HG03103 (cell line): ENCODE data around the gene CCDC81.

ENCODE experiments used
- ATAC-seq: cut with Tn5 transposase; IDR thresholded peaks from one replicate; pipeline ENCODE4 v1.9.1; 2021; ENCODE audit warnings: low read depth; ENCODE audit not compliant: unreplicated experiment

The CCDC81 gene

DNA sequence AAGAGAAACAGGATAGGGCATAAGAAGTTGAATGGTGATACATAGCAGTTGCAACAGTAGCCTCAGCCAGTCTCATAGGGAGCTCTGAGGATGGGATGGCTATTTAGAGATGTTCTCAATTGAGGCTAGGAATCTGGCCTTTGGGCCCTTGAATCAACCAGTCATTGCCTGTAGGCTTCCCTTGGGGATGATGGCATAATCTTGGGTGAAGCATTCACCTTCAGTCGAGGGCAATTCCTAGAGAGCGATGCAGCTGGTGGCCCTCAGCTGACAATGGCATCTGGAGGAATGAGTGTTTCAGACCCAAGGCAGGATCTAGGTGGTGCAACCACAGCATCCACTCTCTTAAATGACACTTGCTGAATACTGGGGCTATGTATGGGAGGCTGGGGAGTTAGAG, 61.0 kb downstream of the CCDC81 start:
- no peak for ATAC-seq

DNA sequence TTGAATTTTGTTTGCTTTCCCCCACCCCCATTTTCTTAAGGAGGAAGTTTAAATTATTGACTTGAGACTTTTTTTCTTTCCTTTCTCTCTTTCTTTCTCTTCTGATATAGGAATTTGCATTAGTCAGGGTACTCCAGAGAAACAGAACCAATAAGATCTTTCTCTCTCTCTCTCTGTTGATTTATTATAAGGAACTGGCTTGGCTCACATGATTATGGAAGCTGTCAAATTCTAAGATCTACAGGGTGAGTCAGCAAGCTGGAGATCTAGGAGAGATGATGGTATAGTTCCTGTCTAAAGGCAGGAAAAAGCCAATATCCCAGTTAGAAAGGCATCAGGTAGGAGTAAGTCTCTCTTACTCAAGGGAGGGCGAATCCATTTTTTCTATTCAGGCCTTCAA, 64.0 kb downstream of the CCDC81 start:
- ATAC-seq = no peak

DNA sequence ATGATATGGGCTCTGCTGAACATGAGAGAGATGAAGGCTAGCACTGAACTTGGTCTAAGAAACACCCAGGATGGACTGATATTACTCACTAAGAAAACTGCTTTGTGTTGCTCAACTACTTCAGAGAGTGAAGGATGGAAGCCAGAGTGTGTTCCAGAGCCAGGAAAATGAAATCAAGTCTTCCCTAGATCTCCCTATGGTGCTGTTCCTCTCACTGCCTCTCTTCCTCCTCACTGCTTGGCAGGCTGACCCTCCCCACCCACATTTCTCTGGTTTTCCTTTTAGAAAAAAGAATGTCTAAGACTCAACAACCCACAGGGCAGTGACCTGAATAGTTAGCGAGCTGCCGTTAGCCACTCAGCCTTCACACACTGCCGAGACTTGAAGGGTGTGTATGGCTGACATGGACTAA, 65.6 kb downstream of the CCDC81 start:
- no peak for ATAC-seq

DNA sequence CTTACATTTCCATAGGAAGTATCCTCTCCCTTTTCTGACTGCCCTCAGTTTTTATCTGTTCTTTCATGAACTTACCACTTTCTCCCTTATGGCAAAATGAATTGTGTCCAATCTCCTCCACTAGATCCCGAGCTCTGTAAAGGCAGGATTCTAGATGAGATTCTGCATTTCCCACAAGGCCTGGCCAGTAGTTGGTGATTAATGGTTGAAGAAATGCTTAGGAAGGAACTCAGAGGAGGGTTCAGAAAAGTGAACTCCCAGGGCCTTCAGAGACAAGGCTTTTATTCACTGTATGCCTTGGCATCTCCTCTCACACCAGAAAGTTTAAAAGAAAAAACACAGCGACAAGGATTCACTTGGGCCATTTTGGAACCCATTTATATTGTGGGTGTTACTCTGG, 66.2 kb downstream of the CCDC81 start:
- no peak for ATAC-seq

DNA sequence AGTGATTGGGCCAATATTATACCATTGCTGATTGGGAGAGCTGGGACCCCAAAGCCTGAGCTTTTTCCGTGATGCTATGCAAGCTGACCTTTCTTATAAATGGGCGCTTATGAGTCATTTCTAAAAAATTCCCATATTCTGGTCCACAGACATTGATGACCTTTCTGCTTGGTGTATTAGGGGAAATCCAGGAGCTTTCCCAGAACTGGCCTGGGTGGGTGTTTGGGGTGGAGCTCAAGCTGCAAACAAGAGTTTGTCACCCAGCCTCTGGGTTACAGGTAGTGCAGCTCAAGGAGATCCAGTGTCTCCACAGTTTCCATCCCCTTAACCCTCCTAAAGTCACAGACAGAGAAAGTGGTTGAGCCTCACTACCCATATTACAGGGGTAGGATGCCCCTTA, 67.7 kb downstream of the CCDC81 start:
- no peak for ATAC-seq

DNA sequence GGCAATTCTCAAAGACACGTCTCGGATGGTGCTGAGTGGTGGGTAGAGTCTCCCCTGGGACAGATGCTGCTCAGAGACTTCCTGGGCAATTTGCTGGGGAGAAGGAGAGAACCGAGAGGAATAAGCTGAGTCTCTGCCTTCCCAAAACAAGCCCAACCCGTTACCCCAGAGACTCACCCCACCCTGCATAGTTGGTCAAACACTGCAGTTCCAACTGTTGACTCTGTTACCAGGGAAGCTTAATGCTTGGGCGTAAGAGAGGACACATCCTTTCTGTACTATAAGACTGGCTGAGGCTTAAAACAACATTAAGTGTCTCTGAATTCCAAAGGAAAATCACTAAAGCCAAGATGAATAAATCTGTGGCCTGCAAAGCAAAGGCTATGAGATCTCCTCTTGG, 68.1 kb downstream of the CCDC81 start:
- ATAC-seq = no peak

DNA sequence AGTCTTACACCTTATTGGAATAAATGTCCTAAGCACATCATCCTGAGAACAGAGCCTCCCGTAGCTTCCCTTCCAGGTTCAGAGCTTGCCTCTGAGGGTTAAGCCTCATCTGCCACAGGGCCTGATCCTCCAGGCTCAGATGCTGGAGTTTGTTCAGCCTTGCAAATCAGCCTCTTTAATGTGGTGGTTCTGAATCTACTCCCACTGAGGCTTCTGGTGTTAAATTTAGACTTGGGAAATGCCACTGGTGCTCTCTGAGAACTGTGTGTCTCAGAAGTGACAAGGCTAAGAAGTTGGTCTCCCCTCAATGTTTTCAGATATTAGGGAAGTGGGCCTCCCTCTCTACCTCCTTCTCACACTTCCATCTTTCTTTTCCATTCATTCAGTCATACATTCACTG, 68.7 kb downstream of the CCDC81 start:
- ATAC-seq = no peak

DNA sequence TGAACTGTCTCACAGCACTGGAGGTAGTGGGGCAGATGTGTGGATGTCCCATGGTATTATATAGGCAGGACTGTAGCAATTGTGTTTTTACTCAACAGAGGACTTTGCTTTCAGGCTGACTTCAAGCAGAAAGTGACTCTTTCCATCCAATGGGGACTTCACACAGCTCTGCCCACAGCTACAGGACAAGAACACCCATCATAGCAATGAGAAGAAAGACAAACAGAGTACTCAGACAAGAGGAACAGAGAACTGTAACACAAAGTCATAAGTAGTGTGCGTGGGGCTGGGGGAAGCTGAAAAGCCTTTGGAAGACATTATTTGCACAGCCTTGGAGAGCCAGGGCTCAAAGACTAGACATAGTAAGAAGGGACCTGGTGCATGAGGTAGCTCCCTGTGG, 70.3 kb downstream of the CCDC81 start:
- ATAC-seq = no peak

DNA sequence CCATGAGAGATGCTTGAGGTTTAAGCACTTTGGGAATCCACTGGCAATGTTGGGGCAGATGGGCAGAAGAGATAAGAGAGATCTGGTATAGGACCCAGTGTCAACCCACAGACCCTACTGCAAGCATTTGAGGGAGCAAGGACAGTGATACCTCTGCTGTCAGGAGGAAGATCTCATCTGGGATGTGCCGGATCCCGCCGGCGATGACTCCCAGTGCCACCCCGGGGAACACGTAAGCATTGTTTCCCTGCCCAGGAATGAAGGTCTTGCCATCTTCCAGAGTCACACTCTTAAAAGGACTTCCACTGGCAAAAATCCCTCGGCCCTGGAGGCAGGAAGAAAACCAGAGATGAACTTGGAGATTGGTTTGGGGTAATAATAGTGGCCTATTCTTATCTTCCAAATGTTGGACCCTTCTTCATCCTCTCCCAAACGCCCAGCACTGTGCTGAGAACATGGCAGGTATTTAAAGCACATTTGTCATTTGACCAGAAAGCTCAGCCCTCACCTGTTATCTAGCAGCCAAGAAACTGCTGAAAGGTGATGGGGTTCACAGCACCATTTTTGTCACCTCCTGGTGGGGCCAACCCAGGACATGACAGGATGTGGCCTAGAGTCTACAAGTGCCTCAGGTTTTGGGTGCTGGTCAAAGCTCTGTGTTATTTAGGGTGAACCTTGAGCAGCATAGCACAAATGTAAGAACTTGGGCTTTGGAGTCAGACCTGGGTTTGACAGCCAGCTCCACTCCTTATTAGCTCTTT, 71.7 kb downstream of the CCDC81 start:
- no peak for ATAC-seq

DNA sequence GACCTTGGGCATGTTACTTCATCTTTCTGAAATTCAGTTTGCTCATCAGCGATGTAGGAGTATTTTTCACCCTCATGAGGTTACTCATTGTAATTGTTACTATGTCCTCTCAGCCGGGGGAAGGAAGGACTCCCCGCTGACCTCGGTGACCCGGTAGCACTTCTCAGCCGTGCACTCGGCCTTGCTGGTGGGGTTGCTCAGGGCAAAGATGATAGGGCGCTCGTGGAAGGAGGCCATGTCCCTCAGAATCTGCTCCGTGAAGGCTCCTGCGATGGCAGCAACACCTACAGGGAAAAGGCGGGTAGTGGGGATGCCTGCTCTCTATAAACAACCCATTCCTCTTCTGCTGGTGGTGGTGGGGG, 72.2 kb downstream of the CCDC81 start:
- ATAC-seq = no peak

DNA sequence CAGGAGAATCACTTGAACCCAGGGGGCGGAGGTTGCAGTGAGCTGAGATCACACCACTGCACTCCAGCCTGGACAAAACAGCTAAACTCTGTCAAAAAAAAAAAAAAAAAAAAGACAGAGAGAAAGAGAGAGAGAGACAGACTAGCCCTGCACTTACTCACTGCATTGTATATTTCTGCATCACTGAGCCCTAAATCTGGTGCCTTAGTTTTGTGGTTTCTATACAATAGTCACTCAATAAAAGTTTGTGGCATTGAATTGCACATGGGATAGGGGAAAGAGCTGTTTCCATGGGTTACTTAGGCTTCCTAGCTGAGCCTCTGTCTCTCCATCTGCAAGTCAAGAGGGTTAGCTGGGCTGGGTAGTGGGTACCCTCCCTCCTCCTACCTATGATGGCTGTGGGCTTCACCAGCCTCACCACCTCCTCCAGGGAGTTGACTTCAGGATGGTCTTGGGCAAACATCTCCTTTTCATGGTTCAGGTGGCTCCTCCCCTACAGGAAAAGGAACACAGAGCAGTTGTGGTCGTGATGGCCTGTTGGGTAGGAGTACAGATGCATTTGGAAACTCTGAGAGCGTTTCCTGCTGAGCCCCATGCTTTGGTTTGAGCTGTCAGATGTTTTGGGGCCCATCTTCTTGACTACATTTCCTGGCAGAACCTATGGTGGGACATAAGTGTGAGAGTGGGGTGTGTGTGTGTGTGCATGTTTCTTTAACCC, 73.2 kb downstream of the CCDC81 start:
- no peak for ATAC-seq

DNA sequence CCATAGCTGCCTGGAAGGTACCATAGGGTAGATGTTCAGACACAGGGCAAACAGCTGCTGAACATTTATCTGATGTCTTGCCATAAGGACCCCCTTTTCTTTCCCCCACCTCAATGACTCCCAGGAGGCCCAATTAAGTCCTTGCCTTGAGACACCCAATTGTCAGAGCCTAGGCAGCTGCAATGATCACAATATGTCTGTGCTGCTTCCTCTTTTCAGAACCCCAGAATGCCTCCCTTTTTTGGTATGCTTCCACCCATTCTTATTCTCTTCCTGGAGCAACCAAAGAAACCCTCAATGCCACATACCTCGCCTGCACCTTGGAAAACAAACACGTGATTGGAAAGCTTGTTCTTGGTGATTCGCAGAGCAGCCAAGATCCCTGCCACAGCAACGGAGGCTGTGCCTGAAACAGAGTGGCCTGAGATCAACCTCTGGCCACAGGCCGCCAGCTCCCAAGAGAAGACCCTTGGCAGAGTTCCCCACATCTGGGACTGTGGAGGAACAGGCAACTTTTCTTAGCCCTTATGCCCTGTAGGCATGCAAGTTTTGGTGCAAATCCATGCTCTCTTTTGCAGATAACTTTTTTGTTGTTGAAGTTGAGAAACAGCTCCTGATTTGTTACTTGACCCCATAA, 75.4 kb downstream of the CCDC81 start:
- no peak for ATAC-seq

DNA sequence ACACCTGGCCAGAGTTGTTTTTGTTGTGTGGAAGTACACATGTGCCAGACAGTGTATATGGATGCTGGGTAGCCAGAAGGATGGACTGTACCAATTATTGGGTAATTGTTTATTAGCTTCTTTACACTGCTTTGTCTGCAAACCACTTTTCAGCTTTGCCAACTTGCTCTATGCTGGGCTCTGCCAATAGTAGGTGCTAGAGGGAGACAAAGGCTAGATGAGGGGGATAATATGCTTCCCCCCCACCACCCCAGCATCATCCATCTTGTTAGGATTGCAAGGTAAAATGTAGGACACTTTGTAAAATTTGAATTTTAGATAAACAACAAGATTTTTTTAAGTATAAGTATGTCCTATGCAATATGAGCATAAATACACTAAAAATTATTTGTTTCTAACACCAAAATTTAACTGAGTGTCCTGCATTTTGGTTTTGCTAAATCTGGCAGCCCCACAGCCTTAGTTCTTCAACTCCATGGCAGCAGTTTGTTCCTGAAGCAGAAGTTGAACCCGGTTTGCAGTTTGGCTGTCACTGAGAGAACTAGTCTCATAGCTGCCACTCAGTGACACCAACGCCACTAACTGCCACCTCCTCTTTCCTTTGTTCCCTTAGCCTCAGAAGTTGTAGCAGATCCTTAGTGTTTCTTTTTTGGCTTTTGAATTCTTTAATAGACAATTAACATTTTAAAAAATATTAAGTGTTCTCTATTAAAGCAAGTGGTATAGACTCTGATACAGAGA, 78.8 kb downstream of the CCDC81 start:
- ATAC-seq = no peak

DNA sequence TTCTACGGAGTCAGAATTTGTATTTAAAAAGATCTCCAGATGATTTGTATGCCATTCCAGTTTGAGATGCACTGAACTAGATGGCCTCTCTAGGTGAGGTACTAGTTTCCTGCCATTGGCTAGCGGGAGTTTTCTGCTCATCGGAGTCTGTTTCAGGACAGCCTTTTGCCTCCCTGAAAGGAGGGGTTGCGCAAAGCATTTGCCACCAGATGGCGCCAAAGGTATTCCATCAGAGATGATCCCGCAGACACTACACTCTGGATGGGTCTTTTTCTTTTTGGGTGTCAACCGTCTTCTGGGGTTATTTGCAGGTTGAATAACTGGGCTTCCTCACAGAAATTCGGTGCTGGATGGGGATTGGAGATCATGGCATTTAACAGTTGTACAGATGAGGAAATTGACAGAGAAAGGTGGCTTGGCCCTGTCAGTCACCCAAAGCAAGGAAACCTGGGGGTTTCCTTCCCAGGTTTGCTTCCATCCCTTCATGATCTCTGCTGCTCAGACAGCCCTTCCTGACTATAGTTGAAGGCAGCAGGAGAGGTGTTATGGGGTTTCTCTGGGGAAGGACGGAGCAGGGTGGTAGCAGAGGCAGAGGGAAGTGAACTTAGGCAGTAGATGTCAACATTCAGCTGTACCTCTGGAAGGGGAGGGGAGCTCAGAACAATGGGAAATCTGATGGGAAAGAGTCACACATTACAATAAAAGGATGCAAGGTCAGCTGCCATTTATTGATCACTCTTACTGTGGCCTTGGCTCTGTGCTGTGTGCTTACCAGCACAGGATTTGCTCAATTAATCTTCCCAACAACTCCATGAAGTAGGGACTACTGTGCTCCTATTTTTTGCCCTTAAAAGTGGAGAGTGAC, 81.6 kb downstream of the CCDC81 start:
- ATAC-seq = no peak

DNA sequence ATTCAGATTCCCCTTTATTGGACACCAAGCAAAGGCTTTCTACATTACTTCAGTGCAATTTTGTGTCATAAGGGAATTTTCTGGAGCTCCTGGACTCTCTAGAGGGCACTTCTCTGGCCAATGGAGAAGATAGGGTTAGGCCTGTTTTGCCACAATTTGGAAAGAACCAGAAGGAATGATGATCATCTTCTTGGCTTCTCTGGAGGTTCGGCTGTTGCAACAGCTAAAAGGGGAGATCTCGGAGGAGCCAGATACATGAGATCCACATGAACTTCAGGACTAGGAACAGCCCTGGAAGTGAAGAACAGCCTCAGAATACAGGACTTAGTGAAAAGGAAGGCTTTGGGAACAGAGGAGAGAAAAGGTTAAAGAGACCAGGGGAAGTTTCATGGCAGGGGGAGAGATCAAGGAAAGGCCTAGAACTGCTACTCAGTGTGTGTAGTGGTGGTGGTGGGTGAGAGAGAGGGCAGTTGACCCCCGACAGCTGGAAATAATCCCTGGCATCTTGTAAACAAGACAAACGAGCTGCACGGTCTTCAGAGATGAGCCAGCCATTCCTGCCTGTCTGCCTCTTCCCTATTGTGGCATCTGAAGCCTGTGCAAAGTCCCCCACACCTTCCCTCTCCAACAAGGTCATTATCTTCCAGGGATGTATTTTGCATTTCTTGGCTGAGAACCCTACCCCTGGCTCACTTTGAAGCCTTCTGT, 83.8 kb downstream of the CCDC81 start:
- no peak for ATAC-seq

DNA sequence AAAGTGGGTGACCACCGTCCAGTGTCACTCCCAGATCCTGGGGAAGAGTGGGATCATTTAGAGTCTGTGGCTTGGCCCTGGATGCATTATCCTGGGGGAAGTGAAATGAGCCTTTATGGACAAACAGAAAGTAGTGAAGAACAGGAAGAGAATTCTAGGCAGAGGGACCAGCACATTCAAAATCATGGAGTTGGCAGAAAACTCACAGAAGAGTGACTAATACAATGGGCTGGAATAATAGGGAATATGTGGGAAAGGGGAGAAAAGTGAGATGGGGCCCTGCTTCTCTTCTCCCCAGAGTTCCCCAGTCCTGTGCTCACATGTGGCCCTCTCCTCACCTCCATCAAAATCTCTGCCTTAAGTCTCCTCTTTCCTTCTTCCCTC, 84.3 kb downstream of the CCDC81 start:
- ATAC-seq = no peak

DNA sequence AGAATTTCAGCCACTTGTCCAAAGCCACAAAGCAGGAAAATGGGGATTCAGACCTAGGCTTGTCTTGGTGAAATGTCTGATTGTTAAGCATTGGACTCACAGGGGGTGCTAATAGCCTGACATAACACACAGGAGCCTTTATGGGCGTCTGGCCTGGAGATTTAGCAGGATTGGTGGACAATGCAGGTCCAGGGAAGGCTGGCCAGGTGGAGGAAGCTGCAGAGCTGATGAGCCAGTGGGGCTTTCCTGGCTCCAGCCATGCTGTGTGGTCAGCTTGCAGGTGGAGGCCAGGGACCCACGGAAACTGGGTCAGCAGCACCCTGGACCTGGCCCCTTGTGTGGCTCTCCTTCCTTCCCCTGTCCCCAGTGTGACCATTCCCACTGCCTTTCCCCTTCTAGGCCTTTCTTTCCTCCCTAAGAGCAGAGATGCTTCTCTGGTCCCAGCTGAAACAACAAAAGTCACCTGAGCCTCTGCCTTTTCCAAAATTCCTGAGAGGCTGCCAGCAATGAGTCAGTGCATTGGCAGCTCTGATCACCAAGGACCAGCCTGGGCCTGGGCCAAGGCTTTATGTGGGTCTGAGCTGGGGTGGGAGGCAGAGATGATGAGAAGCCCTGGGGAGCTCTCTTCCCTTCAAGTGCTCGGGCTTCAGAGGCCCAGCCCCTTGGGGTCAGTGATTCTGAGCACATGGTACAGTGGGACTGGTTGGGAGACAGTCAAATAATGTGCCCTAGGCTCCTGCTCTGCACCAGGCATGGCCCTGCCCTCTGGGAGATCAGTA, 85.2 kb downstream of the CCDC81 start:
- ATAC-seq = no peak

DNA sequence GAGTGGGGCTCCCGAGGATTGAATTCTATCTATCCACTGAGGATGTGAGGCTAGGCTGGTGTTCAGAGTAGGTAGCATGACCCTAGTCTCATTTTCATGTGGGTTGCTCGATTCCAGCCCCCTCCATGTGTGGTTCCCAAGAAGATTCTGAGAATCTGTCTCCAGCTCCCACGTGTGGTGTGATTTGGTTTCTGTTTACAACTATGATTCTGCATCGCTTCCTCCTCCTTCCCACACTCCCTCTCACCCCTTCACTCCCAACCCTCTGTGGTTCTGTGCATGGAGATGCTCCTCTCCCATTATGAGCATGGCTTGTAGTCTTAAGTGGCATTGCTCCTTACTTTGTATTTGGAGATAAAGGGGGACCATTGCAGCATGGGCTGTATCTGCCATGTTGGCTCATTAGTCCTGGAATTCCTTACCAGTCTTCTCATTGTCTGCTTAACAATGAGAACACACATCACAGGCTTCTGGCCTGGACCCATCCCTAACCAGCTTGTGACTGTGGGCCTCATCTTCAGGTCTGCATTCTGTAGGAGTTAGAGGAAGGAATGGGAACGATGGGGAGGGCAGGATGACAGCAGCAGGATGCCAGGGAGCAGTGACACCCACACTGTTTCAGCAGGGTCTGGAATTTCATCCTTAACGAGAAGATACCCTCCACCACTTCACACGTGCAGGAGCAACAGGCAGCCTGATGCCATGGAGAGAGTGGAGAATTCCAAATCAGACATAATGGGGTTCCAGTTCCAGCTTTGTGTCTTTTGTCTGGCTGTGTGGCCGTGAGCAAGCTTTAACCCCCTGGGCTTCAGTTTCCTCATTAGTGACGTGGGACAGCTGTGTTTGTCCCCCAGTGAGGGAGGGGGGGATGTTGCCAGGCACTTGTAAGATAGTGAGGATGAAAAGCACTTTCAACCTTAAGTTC, 86.0 kb downstream of the CCDC81 start:
- ATAC-seq = no peak
